ENCODE results near the gene ZNF695. TPM values are rescaled to one million over a fixed set of nuclear protein-coding genes. Genes with fewer than 3 reads are reported as not detected.

Gene ZNF695
- total and polyA plus RNA-seq, 3 donors from 2014 or later = 2.8 to 6.1 (median 4.6) TPM

DNA sequence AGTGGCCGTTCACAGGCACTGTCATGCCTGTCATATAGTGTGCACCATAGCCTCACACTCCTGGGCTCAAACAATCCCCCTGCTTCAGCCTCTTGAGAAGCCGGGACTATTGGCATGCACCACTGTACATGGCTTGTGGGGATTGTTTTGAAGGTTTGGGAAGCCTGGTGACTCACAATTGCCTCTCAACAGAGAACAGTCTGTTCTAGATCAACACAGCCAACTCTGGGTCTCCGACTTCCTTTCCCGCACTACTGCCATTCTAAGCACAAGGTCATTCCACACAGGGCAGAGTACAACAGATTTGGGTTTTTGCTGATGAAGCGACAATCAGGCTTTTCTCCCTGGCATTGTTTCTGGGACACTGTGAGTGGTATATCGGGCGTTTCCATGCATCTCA, 60.6 kb downstream of the ZNF695 start:
- H3K9me3 ChIP-seq = no peaks in the 10 kb centered on the region
- H3K4me1 ChIP-seq = no peaks in the 10 kb centered on the region
- no peak overlapping the region for H3K4me3 ChIP-seq
- WGBS, 2 donors = 41 to 43% methylated on average over 7 of the region's 7 CpGs
- no peaks in the 10 kb centered on the region for H3K36me3 ChIP-seq (ENCODE audit: low read depth, missing control alignments)
- TF ChIP-seq, protein P1, sequence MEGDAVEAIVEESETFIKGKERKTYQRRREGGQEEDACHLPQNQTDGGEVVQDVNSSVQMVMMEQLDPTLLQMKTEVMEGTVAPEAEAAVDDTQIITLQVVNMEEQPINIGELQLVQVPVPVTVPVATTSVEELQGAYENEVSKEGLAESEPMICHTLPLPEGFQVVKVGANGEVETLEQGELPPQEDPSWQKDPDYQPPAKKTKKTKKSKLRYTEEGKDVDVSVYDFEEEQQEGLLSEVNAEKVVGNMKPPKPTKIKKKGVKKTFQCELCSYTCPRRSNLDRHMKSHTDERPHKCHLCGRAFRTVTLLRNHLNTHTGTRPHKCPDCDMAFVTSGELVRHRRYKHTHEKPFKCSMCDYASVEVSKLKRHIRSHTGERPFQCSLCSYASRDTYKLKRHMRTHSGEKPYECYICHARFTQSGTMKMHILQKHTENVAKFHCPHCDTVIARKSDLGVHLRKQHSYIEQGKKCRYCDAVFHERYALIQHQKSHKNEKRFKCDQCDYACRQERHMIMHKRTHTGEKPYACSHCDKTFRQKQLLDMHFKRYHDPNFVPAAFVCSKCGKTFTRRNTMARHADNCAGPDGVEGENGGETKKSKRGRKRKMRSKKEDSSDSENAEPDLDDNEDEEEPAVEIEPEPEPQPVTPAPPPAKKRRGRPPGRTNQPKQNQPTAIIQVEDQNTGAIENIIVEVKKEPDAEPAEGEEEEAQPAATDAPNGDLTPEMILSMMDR (IDR thresholded peaks at IDR 0.05) = no peak
- no peak for TF ChIP-seq POLR2A (IDR thresholded peaks at IDR 0.05)
- intact Hi-C loops (cut with DNase I; ENCODE audit: low total_unique reads) = no loop called here
- DNase-seq = peak; percentile 84
- H3K27ac ChIP-seq = peak overlapping the region; percentile 52 to 84
- H3K27me3 ChIP-seq = no peaks in the 10 kb centered on the region

DNA sequence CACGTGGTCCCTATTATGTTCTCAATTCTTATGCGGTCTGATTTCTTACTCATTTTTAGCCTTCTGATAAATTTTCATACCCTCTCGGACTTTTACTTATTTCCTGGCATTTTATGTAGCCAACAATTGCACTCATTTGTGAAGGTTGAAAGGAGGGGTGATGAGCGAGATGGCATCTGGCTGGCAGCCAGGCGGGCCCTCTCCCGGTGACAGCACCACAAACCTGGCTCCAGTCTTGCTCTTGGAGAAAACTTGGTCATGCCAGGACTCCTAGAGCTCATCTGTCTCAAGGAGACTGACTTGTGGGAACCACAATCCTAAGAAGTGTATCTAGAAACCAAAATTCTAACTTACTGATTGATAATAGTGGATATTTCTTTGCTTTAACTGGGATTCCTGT, 61.5 kb downstream of the ZNF695 start:
- H3K27me3 ChIP-seq = no peaks in the 10 kb centered on the region
- 91 to 95% methylated on average over 6 of the region's 6 CpGs for WGBS, 2 donors
- DNase-seq = no peak
- no peaks in the 10 kb centered on the region for H3K36me3 ChIP-seq (ENCODE audit: low read depth, missing control alignments)
- intact Hi-C loops (cut with DNase I; ENCODE audit: low total_unique reads) = no loop called here
- no peak overlapping the region for H3K4me3 ChIP-seq
- peak overlapping the region; percentile 8 to 84 for H3K27ac ChIP-seq
- TF ChIP-seq, protein P1 (IDR thresholded peaks at IDR 0.05) = no peak
- TF ChIP-seq POLR2A (IDR thresholded peaks at IDR 0.05) = no peak
- no peaks in the 10 kb centered on the region for H3K9me3 ChIP-seq
- H3K4me1 ChIP-seq = no peaks in the 10 kb centered on the region

Other genes starting within 250 kb of the ZNF695 start
- gene AHCTF1, start 76.1 kb downstream of the ZNF695 start, total RNA-seq = 10 to 100 TPM; 66.2 to 97.6 TPM
- gene AHCTF1, start 76.1 kb downstream of the ZNF695 start, polyA plus RNA-seq (ENCODE audit: insufficient read depth, low read depth, low replicate concordance) = 58.6 TPM
- 1 to 10 TPM; 3.5 to 5.5 TPM for gene ZNF670, start 70.8 kb upstream of the ZNF695 start, total RNA-seq
- gene ZNF670, start 70.8 kb upstream of the ZNF695 start, polyA plus RNA-seq (ENCODE audit: insufficient read depth, low read depth, low replicate concordance) = 5.4 TPM
- gene ZNF669, start 96.3 kb upstream of the ZNF695 start, total RNA-seq = 10 to 100 TPM in 1 of 2 donors, 1 to 10 TPM in 1; 9.4 to 10.6 TPM
- 12.1 TPM for gene ZNF669, start 96.3 kb upstream of the ZNF695 start, polyA plus RNA-seq (ENCODE audit: insufficient read depth, low read depth, low replicate concordance)
- gene ZNF124, start 164.0 kb upstream of the ZNF695 start, total RNA-seq = 10 to 100 TPM; 12.9 to 17.3 TPM
- 22.0 TPM for gene ZNF124, start 164.0 kb upstream of the ZNF695 start, polyA plus RNA-seq (ENCODE audit: insufficient read depth, low read depth, low replicate concordance)
- not detected for gene VN1R5, start 248.0 kb upstream of the ZNF695 start, total RNA-seq
- not detected for gene VN1R5, start 248.0 kb upstream of the ZNF695 start, polyA plus RNA-seq (ENCODE audit: insufficient read depth, low read depth, low replicate concordance)